Measurements from ENCODE around the gene PNMA8A.

DNA sequence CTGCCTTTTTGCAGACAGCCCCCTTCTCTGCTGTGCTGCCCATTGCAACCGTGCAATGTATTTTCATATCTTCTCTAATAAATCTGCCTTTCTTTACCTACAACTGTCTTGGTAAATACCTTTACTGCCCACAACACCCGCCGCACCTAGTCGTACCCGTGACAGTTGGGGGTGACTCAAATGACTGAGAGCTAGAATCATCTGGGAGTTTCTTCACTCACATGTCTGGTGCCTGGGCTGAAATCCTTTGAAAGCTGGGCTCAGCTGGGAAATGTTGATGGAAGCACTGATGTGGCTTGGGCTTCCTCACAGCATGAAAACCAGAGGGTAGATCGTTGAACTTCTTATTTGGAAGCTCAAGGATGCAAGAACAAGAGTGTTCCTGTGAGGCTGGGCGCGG lies 2.8 kb upstream of the PNMA8A start:
- TF ChIP-seq, protein P1, sequence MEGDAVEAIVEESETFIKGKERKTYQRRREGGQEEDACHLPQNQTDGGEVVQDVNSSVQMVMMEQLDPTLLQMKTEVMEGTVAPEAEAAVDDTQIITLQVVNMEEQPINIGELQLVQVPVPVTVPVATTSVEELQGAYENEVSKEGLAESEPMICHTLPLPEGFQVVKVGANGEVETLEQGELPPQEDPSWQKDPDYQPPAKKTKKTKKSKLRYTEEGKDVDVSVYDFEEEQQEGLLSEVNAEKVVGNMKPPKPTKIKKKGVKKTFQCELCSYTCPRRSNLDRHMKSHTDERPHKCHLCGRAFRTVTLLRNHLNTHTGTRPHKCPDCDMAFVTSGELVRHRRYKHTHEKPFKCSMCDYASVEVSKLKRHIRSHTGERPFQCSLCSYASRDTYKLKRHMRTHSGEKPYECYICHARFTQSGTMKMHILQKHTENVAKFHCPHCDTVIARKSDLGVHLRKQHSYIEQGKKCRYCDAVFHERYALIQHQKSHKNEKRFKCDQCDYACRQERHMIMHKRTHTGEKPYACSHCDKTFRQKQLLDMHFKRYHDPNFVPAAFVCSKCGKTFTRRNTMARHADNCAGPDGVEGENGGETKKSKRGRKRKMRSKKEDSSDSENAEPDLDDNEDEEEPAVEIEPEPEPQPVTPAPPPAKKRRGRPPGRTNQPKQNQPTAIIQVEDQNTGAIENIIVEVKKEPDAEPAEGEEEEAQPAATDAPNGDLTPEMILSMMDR (conservative IDR thresholded peaks at IDR 0.05 in 1 of 2, IDR thresholded peaks at IDR 0.05 in 1 of 2; ENCODE audit: extremely low read depth in 1 of 2, insufficient read depth in 1 of 2, low read depth in 1 of 2, low read length in 2 of 2), result no peak
- no peak for TF ChIP-seq EZH2 (IDR thresholded peaks at IDR 0.05; ENCODE audit: borderline replicate concordance, low read length)

All from mammary epithelial cell (primary cell).